Measurements from ENCODE around the gene NAA30.

DNA sequence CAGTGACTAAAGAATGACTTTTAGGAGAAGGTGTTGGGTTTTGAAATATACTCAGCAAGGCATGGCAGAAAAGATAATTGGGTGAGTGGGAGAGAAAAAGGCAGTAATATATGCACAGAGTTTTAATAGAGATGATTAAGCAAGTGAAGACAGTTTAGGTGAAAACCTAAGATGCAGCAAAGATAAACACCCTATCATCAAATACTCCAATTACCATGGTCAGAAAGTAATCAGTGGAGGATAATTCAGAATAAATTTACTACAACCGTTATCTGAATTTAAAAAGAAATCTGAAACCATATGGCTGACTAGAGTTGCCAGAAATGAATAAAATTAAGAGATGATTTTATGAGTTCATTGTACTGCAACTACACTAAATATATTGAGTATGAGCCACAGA, 26.8 kb downstream of the NAA30 start:
- TF ChIP-seq POLR2AphosphoS5 (IDR thresholded peaks at IDR 0.05; ENCODE audit: low read depth, low read length) (no peak), TAF1 (IDR thresholded peaks at IDR 0.05; ENCODE audit: borderline replicate concordance, insufficient read depth, low read length) (no peak), REST (IDR thresholded peaks at IDR 0.05; ENCODE audit: insufficient read depth in 1 of 2, low read depth in 2 of 2, low read length in 2 of 2) (no peak), FOXP2 (optimal IDR thresholded peaks at IDR 0.05; ENCODE audit: borderline replicate concordance, extremely low read depth, extremely low read length, insufficient read depth) (no peak), SIN3A (IDR thresholded peaks at IDR 0.05; ENCODE audit: borderline replicate concordance, insufficient read depth, low read length) (no peak)

Data from PFSK-1 (cell line).